Neuronal stem cell (in vitro differentiated cells): Measurements from ENCODE around the gene SRRT.

Experiments
- DNase-seq: peaks from one replicate; pipeline ENCODE4 v3.0.0-alpha.2; 2013; ENCODE audit warnings: low spot score
- H2AFZ ChIP-seq: one replicate; pipeline ENCODE4 v1.6.1; 2013; ENCODE audit warnings: mild to moderate bottlenecking, low read length, inconsistent platforms
- H2AK5ac ChIP-seq: 2 replicates; pipeline ENCODE4 v1.6.1; 2013; ENCODE audit warnings: low read depth, mild to moderate bottlenecking, inconsistent platforms, low read length, moderate library complexity, mixed read lengths
- H2BK120ac ChIP-seq: 2 replicates; pipeline ENCODE4 v1.6.1; 2013; ENCODE audit warnings: low read depth, mild to moderate bottlenecking, inconsistent platforms, low read length, moderate library complexity, mixed read lengths
- H2BK12ac ChIP-seq: one replicate; pipeline ENCODE4 v1.6.1; 2013; ENCODE audit warnings: low read length, inconsistent platforms
- H2BK15ac ChIP-seq: 2 replicates; pipeline ENCODE4 v1.6.1; 2013; ENCODE audit warnings: mild to moderate bottlenecking, low read length, inconsistent platforms, mixed read lengths
- H2BK5ac ChIP-seq: one replicate; pipeline ENCODE4 v1.6.1; 2013; ENCODE audit warnings: inconsistent platforms, mild to moderate bottlenecking, low read length, moderate library complexity
- H3K14ac ChIP-seq: one replicate; pipeline ENCODE4 v1.6.1; 2013; ENCODE audit warnings: low read length, inconsistent platforms
- H3K18ac ChIP-seq: 2 replicates; pipeline ENCODE4 v1.6.1; 2013; ENCODE audit warnings: low read length, inconsistent platforms
- H3K23ac ChIP-seq: 2 replicates; pipeline ENCODE4 v1.6.1; 2013; ENCODE audit warnings: low read depth, mild to moderate bottlenecking, mixed read lengths, low read length, inconsistent platforms; ENCODE audit not compliant: poor library complexity
- H3K27ac ChIP-seq: replicated peaks from 3 replicates; pipeline ENCODE4 v1.5.1; 2013; ENCODE audit warnings: low read length, inconsistent platforms
- H3K27me3 ChIP-seq, 3 experiments: 2 replicates each; pipeline ENCODE4 v1.6.1; 2013; ENCODE audit warnings: low read length in 3 of 3, mild to moderate bottlenecking in 2 of 3, inconsistent platforms in 1 of 3, low read depth in 1 of 3, mixed read lengths in 1 of 3, moderate library complexity in 1 of 3; ENCODE audit not compliant: control insufficient read depth in 3 of 3, insufficient read depth in 3 of 3
- H3K36me3 ChIP-seq, 2 donors: replicated peaks in 1 of 2; 2 replicates each; pipeline ENCODE4 v1.6.1; 2013; ENCODE audit warnings: low read length in 2 of 2; ENCODE audit not compliant: control insufficient read depth in 2 of 2, insufficient read depth in 2 of 2
- H3K4ac ChIP-seq: 2 replicates; pipeline ENCODE4 v1.6.1; 2013; ENCODE audit warnings: inconsistent platforms, mild to moderate bottlenecking, low read length, moderate library complexity
- H3K4me1 ChIP-seq, 2 donors: 1 replicate in 1 of 2; 2 replicates in 1 of 2; pipeline ENCODE4 v1.6.1; 2013; ENCODE audit warnings: low read length in 2 of 2, low read depth in 1 of 2; ENCODE audit not compliant: control insufficient read depth in 2 of 2, insufficient read depth in 1 of 2
- H3K4me2 ChIP-seq: one replicate; pipeline ENCODE4 v1.6.1; 2013; ENCODE audit warnings: mild to moderate bottlenecking, low read length, inconsistent platforms; ENCODE audit not compliant: insufficient read depth, poor library complexity, severe bottlenecking
- H3K4me3 ChIP-seq, 2 donors: 2 replicates each; pipeline ENCODE4 v1.5.1; 2013; ENCODE audit warnings: low read length in 2 of 2, mild to moderate bottlenecking in 2 of 2, inconsistent platforms in 1 of 2, moderate library complexity in 1 of 2
- H3K79me1 ChIP-seq: one replicate; pipeline ENCODE4 v1.6.1; 2013; ENCODE audit warnings: low read depth, mild to moderate bottlenecking, inconsistent platforms, low read length, moderate library complexity
- H3K9ac ChIP-seq: one replicate; pipeline ENCODE4 v1.6.1; 2013; ENCODE audit warnings: mild to moderate bottlenecking, low read depth, low read length, inconsistent platforms; ENCODE audit not compliant: poor library complexity
- H3K9me3 ChIP-seq, 2 donors: replicated peaks in 1 of 2; 2 replicates each; pipeline versions ENCODE3 to v1.6.1; 2013; ENCODE audit warnings: low read length in 2 of 2, mild to moderate bottlenecking in 2 of 2, inconsistent platforms in 1 of 2, low read depth in 1 of 2, mixed read lengths in 1 of 2, moderate library complexity in 1 of 2; ENCODE audit not compliant: control insufficient read depth in 2 of 2, insufficient read depth in 1 of 2
- H4K8ac ChIP-seq: one replicate; pipeline ENCODE4 v1.6.1; 2013; ENCODE audit warnings: low read depth, mild to moderate bottlenecking, inconsistent platforms, low read length, moderate library complexity
- H4K91ac ChIP-seq: one replicate; pipeline ENCODE4 v1.6.1; 2013; ENCODE audit warnings: low read length, low read depth, mild to moderate bottlenecking, inconsistent platforms; ENCODE audit not compliant: poor library complexity
- WGBS, 2 donors: extraction: QIAGEN DNeasy Blood & Tissue Kit; methylation state at CpG; one replicate each; pipeline ENCODE4 v1.1.7; 2013; ENCODE audit warnings: missing lambda C conversion rate in 2 of 2, mixed read lengths in 1 of 2; ENCODE audit not compliant: insufficient read length in 2 of 2, insufficient replicate concordance in 1 of 2; ENCODE audit errors: extremely low coverage in 2 of 2; 5-methylcytosine and 5-hydroxymethylcytosine counted together

SRRT gene

DNA sequence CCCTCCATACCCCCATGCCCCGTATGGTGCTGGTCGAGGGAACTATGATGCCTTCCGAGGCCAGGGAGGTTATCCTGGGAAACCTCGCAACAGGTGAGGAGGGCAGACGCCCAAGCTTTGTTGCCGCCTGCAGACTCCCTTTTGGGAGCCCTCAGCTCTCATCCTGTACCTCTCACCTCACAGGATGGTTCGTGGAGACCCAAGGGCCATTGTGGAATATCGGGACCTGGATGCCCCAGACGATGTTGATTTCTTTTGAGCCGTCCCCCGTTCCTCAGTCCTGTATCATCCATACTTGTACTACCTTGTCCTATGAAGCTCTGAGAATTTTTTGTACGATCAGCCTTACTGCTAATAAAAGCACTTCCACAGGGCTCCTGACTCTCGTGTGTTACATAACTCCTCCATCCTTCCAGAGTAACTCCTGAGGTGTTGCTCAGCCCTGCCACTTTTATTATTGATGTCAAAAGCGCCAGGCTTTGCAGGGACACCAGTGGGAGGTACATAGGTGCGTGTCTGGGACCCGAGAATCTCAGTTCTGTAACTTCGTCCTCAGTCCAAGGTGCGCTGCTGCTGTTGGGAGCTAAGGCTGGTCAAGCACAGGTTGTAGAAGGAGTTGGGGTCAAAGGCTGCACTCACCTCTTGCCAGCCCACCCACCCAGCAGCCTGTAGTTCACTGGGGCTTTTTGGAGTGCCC lies 13.5 kb downstream of the SRRT start:
- Histone ChIP-seq H3K4me3 (peak overlapping the region; percentile 57 to 88), H3K4ac (no peak overlapping the region), H3K14ac (no peak overlapping the region), H3K9ac (peak overlapping the region; percentile 100), H3K79me1 (peaks cover 8% of the 10 kb centered on the region), H3K36me3 (peaks cover 51 to 56% of the 10 kb centered on the region in 2 donors), H2BK5ac (peak overlapping the region; percentile 40), H3K4me1 (peaks cover 16 to 19% of the 10 kb centered on the region in 2 donors), H2AFZ (no peak overlapping the region), H4K8ac (no peak overlapping the region), H2AK5ac (peak overlapping the region; percentile 33), H3K27ac (peak overlapping the region; percentile 83), H3K9me3 (no peaks in the 10 kb centered on the region), H2BK120ac (no peak overlapping the region), H2BK12ac (no peak overlapping the region), H3K27me3 (no peaks in the 10 kb centered on the region), H3K23ac (peak overlapping the region; percentile 15), H2BK15ac (no peak overlapping the region), H4K91ac (no peak overlapping the region), H3K4me2 (peak overlapping the region; percentile 86), H3K18ac (peak overlapping the region; percentile 99)
- no peak for DNase-seq
- no CpG with 5 or more reads among the region's 18 CpGs for WGBS, 2 donors

DNA sequence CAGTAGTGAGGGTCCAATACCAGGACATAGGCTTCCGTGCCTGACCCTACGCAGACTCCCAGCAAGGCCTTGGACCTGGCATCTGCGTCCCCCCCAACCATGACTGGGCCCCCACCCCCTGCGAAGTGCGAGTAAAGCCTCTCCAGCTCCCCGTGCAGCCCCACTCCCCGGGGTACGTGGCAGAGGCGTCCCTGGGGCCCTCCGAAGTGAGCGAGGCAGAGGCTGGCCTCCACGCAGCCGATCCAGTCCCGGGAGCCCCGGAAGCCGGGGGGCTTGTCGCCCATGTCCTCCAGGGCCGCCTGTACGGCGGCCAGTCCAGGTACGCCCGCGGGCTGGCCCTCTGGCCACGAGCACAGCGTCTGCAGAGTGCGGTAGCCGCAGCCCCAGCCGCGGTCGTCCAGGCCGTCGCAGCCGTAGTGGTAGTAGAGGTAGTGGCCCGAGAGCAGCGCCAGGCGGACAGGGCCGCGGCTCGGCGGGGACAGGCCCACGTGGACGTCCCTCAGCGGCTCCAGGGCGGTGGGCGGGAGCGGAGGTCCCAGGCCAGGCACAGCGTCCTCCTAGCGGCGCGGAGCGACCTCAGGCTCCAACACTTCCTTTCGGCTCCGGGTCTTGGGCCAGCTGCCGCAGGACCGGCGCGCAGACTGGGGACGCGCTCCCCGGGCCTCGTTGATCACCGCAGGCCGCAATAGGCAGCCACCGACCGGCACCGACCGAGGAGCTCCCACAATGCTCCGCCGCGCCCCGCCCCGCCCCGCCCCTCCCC lies 14.3 kb downstream of the SRRT start, which contains the start of gene UFSP1:
UFSP1 (minus strand) TSS at position 728 of the 763 bp plus-strand sequence; CDS start at position 284, 444 bp downstream.
- Histone ChIP-seq H3K9ac (peak within 1 kb of the TSS; percentile 100), H3K4me3 (peak within 1 kb of the TSS; percentile 57 to 88), H3K27ac (peak within 1 kb of the TSS; percentile 93), H3K18ac (peak within 1 kb of the TSS; percentile 100), H3K27me3 (no peaks in the 10 kb centered on the region), H3K36me3 (peaks cover 43 to 49% of the 10 kb centered on the region in 2 donors), H3K4me1 (peaks cover 22 to 25% of the 10 kb centered on the region in 2 donors), H2BK12ac (peak within 1 kb of the TSS; percentile 96), H3K4ac (no peak within 1 kb of the TSS), H2AK5ac (peak within 1 kb of the TSS; percentile 76), H3K23ac (peak within 1 kb of the TSS; percentile 99), H3K79me1 (peaks cover 6% of the 10 kb centered on the region), H2BK120ac (peak within 1 kb of the TSS; percentile 91), H3K4me2 (peak within 1 kb of the TSS; percentile 99), H3K14ac (peak within 1 kb of the TSS; percentile 58), H3K9me3 (no peaks in the 10 kb centered on the region), H4K91ac (no peak within 1 kb of the TSS), H2AFZ (peak within 1 kb of the TSS; percentile 84), H4K8ac (peak within 1 kb of the TSS; percentile 99), H2BK5ac (peak within 1 kb of the TSS; percentile 97), H2BK15ac (peak within 1 kb of the TSS; percentile 99)
- WGBS, 2 donors, result no CpG with 5 or more reads among the region's 73 CpGs
- no peak for DNase-seq

- H3K14ac ChIP-seq, result peak overlapping the region; percentile 4
- peak overlapping the region; percentile 79 for H2BK12ac ChIP-seq
- peaks cover 28% of the 10 kb centered on the region in 2 donors for H3K4me1 ChIP-seq
- H4K91ac ChIP-seq, result no peak overlapping the region
- peak overlapping the region; percentile 98 for H3K18ac ChIP-seq
- H3K9ac ChIP-seq, result peak overlapping the region; percentile 93
- peak overlapping the region; percentile 84 for H2AFZ ChIP-seq
- peaks cover under 1 to 9% (median 4%) of the 10 kb centered on the region in 3 experiments for H3K27me3 ChIP-seq
- peak overlapping the region; percentile 76 for H2AK5ac ChIP-seq
- WGBS, 2 donors, result no CpG with 5 or more reads among the region's 43 CpGs
- H3K4ac ChIP-seq, result peak overlapping the region; percentile 27
- H3K23ac ChIP-seq, result peak overlapping the region; percentile 99
- DNase-seq, result no peak
- H3K4me2 ChIP-seq, result peak overlapping the region; percentile 99
- H2BK15ac ChIP-seq, result peak overlapping the region; percentile 97
- H3K4me3 ChIP-seq, result peak overlapping the region; percentile 57 to 75
- peak overlapping the region; percentile 91 for H2BK120ac ChIP-seq
- H3K27ac ChIP-seq, result peak overlapping the region; percentile 93
- H3K9me3 ChIP-seq, result no peaks in the 10 kb centered on the region
- H3K36me3 ChIP-seq, result peaks cover 27 to 31% of the 10 kb centered on the region in 2 donors
- peak overlapping the region; percentile 97 for H2BK5ac ChIP-seq
- H3K79me1 ChIP-seq, result peaks cover 6% of the 10 kb centered on the region
- H4K8ac ChIP-seq, result peak overlapping the region; percentile 68
Measured at GRCh38 chr7:100890653-100891567, 16.0 kb downstream of the SRRT start.
